ENCODE results near the gene MAP4K1.

MAP4K1 gene

DNA sequence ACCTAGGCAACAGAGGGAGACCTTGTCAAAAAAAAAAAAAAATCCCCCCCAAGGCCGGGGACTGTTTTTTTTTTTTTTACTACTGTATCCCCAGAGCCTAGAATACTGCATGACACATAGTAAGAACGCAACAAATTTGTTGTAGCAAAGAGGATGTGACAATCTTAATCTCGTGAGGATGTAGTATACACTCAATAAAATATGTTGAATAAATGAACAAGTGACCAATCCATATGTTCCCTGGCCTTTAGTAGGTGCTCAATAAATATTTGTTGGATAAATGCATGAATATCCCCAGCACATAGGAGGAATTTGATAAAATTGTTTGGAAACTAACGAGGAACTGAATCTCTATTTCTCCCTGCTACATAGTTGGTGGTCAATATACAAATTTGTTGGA lies 75.7 kb downstream of the MAP4K1 start:
- no peak for FAIRE-seq

DNA sequence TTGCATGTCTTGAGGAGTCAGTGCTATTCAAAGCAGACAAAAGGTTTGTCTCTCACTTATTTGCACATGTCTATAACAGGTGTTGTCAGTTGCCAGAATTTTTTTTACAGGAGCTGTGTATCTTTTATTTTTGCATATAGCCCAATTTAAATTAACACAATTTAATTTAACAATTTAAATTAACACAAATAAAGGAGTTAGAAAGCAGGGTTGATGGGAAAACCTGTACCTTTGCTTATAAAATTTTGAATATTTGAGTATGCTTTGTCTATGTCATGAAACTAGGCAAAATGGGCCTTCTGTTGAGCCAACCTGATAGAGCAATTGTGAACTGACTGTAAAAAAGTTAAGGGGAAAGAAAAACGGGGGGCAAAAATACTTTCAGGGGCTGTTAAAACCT lies 78.0 kb downstream of the MAP4K1 start:
- FAIRE-seq, result no peak

DNA sequence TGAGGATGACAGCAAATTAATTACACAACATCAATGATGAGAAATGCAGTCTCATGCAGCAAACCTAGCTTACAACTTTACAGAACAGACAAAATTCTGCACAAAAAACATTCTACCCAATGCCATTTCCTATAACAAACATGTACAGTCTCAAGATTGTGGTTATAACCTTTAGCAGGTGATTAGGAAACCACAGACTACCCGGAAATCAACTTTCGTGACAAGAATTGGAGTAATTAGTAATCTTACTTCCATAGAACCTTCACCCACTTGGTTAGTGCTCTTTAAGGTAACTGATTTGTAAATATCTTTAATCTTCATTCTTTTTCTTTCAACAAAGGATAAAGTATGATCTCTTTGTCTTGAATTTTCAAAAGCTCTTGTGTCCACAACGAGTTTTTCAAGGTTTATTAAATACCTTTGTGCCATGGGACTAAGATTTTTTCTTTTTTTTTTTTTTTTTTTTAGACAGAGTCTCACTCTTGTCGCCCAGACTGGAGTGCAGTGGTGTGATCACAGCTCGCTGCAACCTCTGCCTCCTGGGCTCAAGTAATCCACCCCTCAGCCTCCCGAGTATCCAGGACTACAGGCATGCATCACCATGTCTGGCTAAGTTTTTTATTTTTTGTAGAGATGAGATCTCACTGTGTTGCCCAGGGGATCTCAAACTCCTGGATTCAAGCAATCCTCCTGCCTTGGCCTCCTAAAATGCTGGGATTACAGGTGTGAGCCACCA lies 78.8 kb downstream of the MAP4K1 start:
- FAIRE-seq, result no peak

DNA sequence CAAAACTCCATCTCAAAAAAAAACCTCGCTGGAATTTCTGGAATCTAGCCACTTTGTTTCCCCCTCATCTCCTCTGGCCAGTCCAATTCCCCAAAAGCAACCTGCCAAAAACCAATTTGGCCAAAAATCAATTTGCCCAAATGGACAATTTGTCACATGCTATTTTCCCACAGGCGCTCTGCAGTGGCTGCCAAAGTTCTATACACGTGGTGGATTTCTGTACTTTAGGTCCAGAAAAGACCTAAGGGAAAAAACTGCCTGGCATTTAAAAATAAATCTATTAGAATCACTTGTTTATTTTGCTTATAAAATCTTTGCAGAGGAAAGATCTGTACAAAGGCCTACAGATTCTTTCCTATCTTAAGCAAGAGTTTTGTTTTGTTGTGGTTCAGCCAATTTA lies 79.4 kb downstream of the MAP4K1 start:
- FAIRE-seq, result no peak

Measured in islet of Langerhans (tissue), 1 donor.